ENCODE measurements around the gene SH2D1B.

GRCh38 chr1:162381941-162382750, 29.8 kb downstream of the SH2D1B start:
- TF ChIP-seq CTCF (IDR thresholded peaks at IDR 0.05), result no peak
- no peak for TF ChIP-seq POLR2AphosphoS5 (IDR thresholded peaks at IDR 0.05)

Measured in breast epithelium (tissue), 3 donors.